CMK (cell line): ENCODE results near the gene PPP4R1.

Experiments used
- DNase-seq: peaks from one replicate; pipeline ENCODE4 v3.0.0-alpha.2; 2010; ENCODE audit warnings: low read depth

PPP4R1 gene

GRCh38 chr18:9506046-9506792 lies 108.1 kb downstream of the PPP4R1 start:
- no peak for DNase-seq
